GM23338 (cell line): ENCODE measurements around the gene SLC26A1. TPM values are rescaled to one million over a fixed set of nuclear protein-coding genes. Genes with fewer than 3 reads are reported as not detected.

Source experiments
- ATAC-seq: fragments of 200-7000 bp; cut with Tn5 transposase; 3 replicates; pipeline ENCODE4 v1.9.1; 2020
- DNase-seq: peaks from one replicate; pipeline ENCODE4 v3.0.0-alpha.2; 2015; ENCODE audit warnings: low spot score
- H2AFZ ChIP-seq: fragments of 200-600 bp; sonication (generic); 2 replicates; pipeline ENCODE4 v1.8.0; 2016; ENCODE audit warnings: antibody characterized with exemption, mild to moderate bottlenecking, moderate library complexity
- H3F3A ChIP-seq: fragments of 200-600 bp; sonication (generic); replicated peaks from 2 replicates; pipeline ENCODE4 v1.8.0; 2017; ENCODE audit warnings: antibody characterized with exemption, mixed run types, low read depth
- H3K27ac ChIP-seq: fragments of 200-600 bp; sonication (generic); 2 replicates; pipeline ENCODE4 v1.6.1; 2016; ENCODE audit warnings: low read depth
- H3K27me3 ChIP-seq: fragments of 200-600 bp; sonication (generic); 2 replicates; pipeline ENCODE4 v1.8.0; 2016; ENCODE audit warnings: mild to moderate bottlenecking, mixed run types, moderate library complexity; ENCODE audit not compliant: insufficient read depth
- H3K36me3 ChIP-seq: fragments of 200-600 bp; sonication (generic); 2 replicates; pipeline ENCODE4 v1.8.0; 2016; ENCODE audit warnings: mild to moderate bottlenecking; ENCODE audit not compliant: insufficient read depth
- H3K4me1 ChIP-seq: fragments of 200-600 bp; sonication (generic); 2 replicates; pipeline ENCODE4 v1.8.0; 2016; ENCODE audit warnings: mild to moderate bottlenecking, moderate library complexity; ENCODE audit not compliant: insufficient read depth
- H3K4me2 ChIP-seq: fragments of 200-600 bp; sonication (generic); 2 replicates; pipeline ENCODE4 v1.7.1; 2017; ENCODE audit warnings: mixed run types
- H3K4me3 ChIP-seq: fragments of 200-600 bp; sonication (generic); 2 replicates; pipeline ENCODE4 v1.6.1; 2016; ENCODE audit warnings: mixed run types
- H3K79me2 ChIP-seq: fragments of 200-600 bp; sonication (generic); replicated peaks from 2 replicates; pipeline ENCODE4 v1.8.0; 2017; ENCODE audit warnings: mild to moderate bottlenecking; ENCODE audit not compliant: insufficient read depth
- H3K9me2 ChIP-seq: fragments of 200-600 bp; sonication (generic); 2 replicates; pipeline ENCODE4 v1.8.0; 2017; ENCODE audit not compliant: insufficient read depth
- H4K20me1 ChIP-seq: fragments of 200-600 bp; sonication (generic); replicated peaks from 2 replicates; pipeline ENCODE4 v1.8.0; 2017; ENCODE audit warnings: mild to moderate bottlenecking; ENCODE audit not compliant: insufficient read depth
- H3K27ac Mint-ChIP-seq: 2 replicates; pipeline ENCODE4 v1.8.0; 2020; ENCODE audit warnings: inconsistent platforms, mild to moderate bottlenecking, moderate library complexity, mixed read lengths
- H3K27me3 Mint-ChIP-seq: 3 replicates; pipeline ENCODE4 v1.8.0; 2022; ENCODE audit warnings: low read depth, mild to moderate bottlenecking, moderate library complexity, mixed read lengths, inconsistent platforms; ENCODE audit not compliant: insufficient read depth, poor library complexity
- H3K36me3 Mint-ChIP-seq: 3 replicates; pipeline ENCODE4 v1.8.0; 2021; ENCODE audit warnings: low read depth, mild to moderate bottlenecking, inconsistent platforms, moderate library complexity, mixed read lengths
- H3K4me1 Mint-ChIP-seq: 3 replicates; pipeline ENCODE4 v1.8.0; 2020; ENCODE audit warnings: mild to moderate bottlenecking, inconsistent platforms, mixed read lengths
- H3K4me3 Mint-ChIP-seq: 3 replicates; pipeline ENCODE4 v1.8.0; 2021; ENCODE audit warnings: moderate library complexity, mild to moderate bottlenecking, inconsistent platforms, mixed read lengths
- H3K9me3 Mint-ChIP-seq: 3 replicates; pipeline ENCODE4 v1.8.0; 2020; ENCODE audit warnings: moderate library complexity, mild to moderate bottlenecking, inconsistent platforms, mixed read lengths
- CREB1 ChIP-seq: fragments of 250-450 bp; sonication (Bioruptor Pico); IDR thresholded peaks from 2 replicates; pipeline ENCODE4 v1.5.0; 2020; ENCODE audit warnings: low read depth, mild to moderate bottlenecking, moderate library complexity
- EZH2 ChIP-seq: fragments of 200-600 bp; sonication (generic); IDR thresholded peaks from one replicate; pipeline ENCODE4 v1.8.0; 2017; ENCODE audit warnings: antibody characterized with exemption, mild to moderate bottlenecking, low read depth; ENCODE audit not compliant: unreplicated experiment
- EZH2phosphoT487 ChIP-seq: fragments of 200-600 bp; sonication (generic); IDR thresholded peaks from one replicate; pipeline ENCODE4 v1.8.1; 2018; ENCODE audit warnings: antibody characterized with exemption; ENCODE audit not compliant: unreplicated experiment
- NANOG ChIP-seq: IDR thresholded peaks from 2 replicates; pipeline ENCODE4 v1.6.1; 2016; ENCODE audit warnings: antibody characterized with exemption, borderline replicate concordance
- POLR2AphosphoS5 ChIP-seq: IDR thresholded peaks from 2 replicates; pipeline ENCODE4 v1.6.1; 2016; ENCODE audit warnings: antibody characterized with exemption, low read depth
- REST ChIP-seq: IDR thresholded peaks from one replicate; pipeline ENCODE4 v1.6.1; 2018; ENCODE audit warnings: antibody characterized with exemption; ENCODE audit not compliant: unreplicated experiment
- STAT1 ChIP-seq: IDR thresholded peaks from one replicate; pipeline ENCODE4 v1.6.1; 2016; ENCODE audit warnings: antibody characterized with exemption; ENCODE audit not compliant: unreplicated experiment
- ZNF114 ChIP-seq: fragments of 250-450 bp; sonication (Bioruptor Pico); IDR thresholded peaks from 2 replicates; pipeline ENCODE4 v1.5.0; 2020; ENCODE audit warnings: mild to moderate bottlenecking, moderate library complexity
- ZNF331 ChIP-seq: fragments of 250-450 bp; sonication (Bioruptor Pico); IDR thresholded peaks from 2 replicates; pipeline ENCODE4 v1.5.0; 2020; ENCODE audit warnings: low read depth, mild to moderate bottlenecking, moderate library complexity
- ZNF462 ChIP-seq: fragments of 250-450 bp; sonication (Bioruptor Pico); IDR thresholded peaks from 2 replicates; pipeline ENCODE4 v1.5.0; 2020; ENCODE audit warnings: mild to moderate bottlenecking, moderate library complexity
- polyA plus RNA-seq: library from polyadenylated mRNA; unstranded; fragments of >200 nt; fragmentation: Nextera tagmentation; extraction: Ambion mirVana; gene quantifications from 2 replicates; pipeline ENCODE4 v1.2.1, GENCODE V29; 2016
- total RNA-seq: library from RNA; depleted of rRNA; stranded (reverse); fragments of >200 nt; shearing (Covaris generic); gene quantifications from 2 replicates; pipeline ENCODE4 v1.2.3, GENCODE V29; 2014
- TF ChIP-seq, protein P1 (sequence below), 2 experiments: fragments of 200-600 bp in 1 of 2; sonication (generic) in 1 of 2; conservative IDR thresholded peaks; 2 replicates each; pipeline versions ENCODE4 v1.5.1 to v1.6.1; 2016 to 2017; ENCODE audit warnings: antibody characterized with exemption in 2 of 2, low read depth in 2 of 2, mild to moderate bottlenecking in 2 of 2, moderate library complexity in 1 of 2

SLC26A1 gene
- total and polyA plus RNA-seq, 2 experiments from 2014 or later, result 0.10 to 0.27 TPM

GRCh38 chr4:951594-952468 is 41.4 kb downstream of the SLC26A1 start:
- no peak overlapping the region for H3K27ac ChIP-seq
- H3K27ac Mint-ChIP-seq, result no peak overlapping the region; the same call in 1 of the 2 replicates
- no peak for TF ChIP-seq REST
- TF ChIP-seq STAT1, result no peak
- no peak for TF ChIP-seq EZH2
- no peak for TF ChIP-seq POLR2AphosphoS5
- no peak for TF ChIP-seq EZH2phosphoT487
- no peak for TF ChIP-seq CREB1 (CRISPR knock-in tag)
- no peak for TF ChIP-seq ZNF331
- TF ChIP-seq, protein P1, sequence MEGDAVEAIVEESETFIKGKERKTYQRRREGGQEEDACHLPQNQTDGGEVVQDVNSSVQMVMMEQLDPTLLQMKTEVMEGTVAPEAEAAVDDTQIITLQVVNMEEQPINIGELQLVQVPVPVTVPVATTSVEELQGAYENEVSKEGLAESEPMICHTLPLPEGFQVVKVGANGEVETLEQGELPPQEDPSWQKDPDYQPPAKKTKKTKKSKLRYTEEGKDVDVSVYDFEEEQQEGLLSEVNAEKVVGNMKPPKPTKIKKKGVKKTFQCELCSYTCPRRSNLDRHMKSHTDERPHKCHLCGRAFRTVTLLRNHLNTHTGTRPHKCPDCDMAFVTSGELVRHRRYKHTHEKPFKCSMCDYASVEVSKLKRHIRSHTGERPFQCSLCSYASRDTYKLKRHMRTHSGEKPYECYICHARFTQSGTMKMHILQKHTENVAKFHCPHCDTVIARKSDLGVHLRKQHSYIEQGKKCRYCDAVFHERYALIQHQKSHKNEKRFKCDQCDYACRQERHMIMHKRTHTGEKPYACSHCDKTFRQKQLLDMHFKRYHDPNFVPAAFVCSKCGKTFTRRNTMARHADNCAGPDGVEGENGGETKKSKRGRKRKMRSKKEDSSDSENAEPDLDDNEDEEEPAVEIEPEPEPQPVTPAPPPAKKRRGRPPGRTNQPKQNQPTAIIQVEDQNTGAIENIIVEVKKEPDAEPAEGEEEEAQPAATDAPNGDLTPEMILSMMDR (conservative IDR thresholded peaks at IDR 0.05; ENCODE audit: low read depth in 2 of 2), result no peak
- no peak for TF ChIP-seq ZNF462 (CRISPR knock-in tag)
- TF ChIP-seq NANOG, result no peak
- no peak for TF ChIP-seq ZNF114
- no peaks in the 10 kb centered on the region for H3K4me1 ChIP-seq
- no peaks in the 10 kb centered on the region for H3K27me3 ChIP-seq
- no peaks in the 10 kb centered on the region for H3K79me2 ChIP-seq
- H3K36me3 Mint-ChIP-seq, result no peaks in the 10 kb centered on the region; the same call in 2 of the 3 replicates
- no peak overlapping the region for H3K4me3 Mint-ChIP-seq
- H3K27me3 Mint-ChIP-seq, result peaks cover 7% of the 10 kb centered on the region
- no peaks in the 10 kb centered on the region; the same call in 1 of the 2 replicates for H4K20me1 ChIP-seq
- no peak overlapping the region for H3K4me2 ChIP-seq
- ATAC-seq (no peak), DNase-seq (no peak)
- H3K9me2 ChIP-seq, result no peaks in the 10 kb centered on the region
- H3F3A ChIP-seq, result no peaks in the 10 kb centered on the region
- peaks cover 5% of the 10 kb centered on the region; the same call in 2 of the 3 replicates for H3K4me1 Mint-ChIP-seq
- no peaks in the 10 kb centered on the region for H3K36me3 ChIP-seq
- H2AFZ ChIP-seq, result no peak overlapping the region
- H3K9me3 Mint-ChIP-seq, result no peaks in the 10 kb centered on the region
- no peak overlapping the region for H3K4me3 ChIP-seq
